ENCODE measurements around the gene CORO7.

Gene CORO7

DNA sequence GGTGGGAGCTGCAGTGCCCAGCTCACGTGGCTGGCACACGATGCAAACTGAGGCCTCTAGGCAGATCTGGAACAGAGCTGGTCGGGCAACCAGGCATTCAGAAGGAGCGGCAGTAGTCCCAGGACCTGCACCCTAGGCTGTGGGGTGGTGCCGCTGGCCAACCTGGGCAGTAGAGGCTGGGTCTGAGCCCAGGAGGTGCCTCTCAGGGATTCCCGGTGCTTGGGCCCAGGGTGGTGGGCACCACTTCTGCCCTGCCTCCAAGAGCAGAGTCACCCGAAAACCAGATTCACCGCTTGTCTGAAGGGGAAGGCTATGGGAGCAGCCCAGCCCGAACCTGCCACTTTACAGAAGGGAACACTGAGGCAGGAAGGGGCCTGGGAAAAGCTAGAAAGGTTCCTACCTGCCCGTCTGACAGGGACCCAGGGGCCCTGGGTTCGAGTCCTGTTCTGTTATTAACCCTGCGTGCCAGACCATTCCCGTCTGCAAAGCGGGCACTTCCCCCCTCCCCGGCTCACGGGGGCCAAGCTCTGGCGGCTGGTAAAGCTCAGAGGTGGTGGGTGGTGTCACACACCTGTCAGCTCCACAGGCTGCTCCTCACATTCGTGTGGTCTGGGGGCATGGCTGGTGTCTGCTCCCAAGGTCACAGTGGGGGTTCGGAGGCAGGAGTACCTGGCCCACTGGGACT is 83.6 kb downstream of the CORO7 start:
- DNase-seq, result no peak

DNA sequence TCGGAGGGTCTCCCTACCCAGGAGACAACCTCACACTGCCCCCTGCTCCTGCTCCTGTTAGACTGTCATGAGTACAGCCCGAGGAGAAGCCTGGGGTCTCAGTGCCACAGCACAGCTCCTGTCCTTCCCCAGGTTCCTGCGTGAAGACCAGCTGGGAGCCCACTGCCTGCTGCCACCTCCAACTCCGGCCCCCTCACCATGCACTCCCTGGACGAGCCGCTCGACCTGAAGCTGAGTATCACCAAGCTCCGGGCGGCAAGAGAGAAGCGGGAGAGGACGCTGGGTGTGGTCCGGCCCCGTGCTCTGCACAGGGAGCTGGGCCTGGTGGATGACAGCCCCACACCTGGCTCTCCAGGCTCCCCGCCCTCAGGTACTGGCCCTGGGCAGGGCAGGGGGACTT is 84.3 kb downstream of the CORO7 start:
- DNase-seq, result no peak

DNA sequence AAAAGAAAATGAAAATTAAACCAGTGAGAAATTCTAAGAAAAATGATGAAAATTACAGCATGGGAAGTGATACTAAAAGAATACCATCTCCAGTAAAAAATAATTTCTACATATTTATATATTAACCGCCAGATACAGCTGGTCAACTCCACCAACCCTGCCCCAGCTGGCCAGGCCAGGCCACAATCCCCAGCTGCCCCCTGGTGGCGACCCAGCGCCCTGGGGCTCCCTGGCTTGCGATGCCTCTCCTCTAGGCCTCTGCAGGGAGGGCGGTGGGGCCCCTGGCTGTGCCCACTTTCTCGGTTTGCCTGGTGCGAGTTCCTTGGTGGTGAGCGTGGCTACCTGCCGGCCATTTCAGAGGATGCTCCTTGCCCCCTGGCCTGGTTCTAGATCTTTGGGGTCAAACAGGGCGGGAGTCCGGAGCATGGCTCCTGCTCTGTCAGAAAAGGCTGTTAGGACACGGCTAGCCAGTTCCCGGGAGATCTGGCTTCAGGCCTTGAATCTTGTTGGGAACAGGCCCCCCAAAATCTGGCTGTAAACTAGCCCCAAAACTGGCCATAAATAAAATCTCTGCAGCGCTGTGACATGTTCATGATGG is 86.0 kb downstream of the CORO7 start:
- DNase-seq, result peak; percentile 13

DNA sequence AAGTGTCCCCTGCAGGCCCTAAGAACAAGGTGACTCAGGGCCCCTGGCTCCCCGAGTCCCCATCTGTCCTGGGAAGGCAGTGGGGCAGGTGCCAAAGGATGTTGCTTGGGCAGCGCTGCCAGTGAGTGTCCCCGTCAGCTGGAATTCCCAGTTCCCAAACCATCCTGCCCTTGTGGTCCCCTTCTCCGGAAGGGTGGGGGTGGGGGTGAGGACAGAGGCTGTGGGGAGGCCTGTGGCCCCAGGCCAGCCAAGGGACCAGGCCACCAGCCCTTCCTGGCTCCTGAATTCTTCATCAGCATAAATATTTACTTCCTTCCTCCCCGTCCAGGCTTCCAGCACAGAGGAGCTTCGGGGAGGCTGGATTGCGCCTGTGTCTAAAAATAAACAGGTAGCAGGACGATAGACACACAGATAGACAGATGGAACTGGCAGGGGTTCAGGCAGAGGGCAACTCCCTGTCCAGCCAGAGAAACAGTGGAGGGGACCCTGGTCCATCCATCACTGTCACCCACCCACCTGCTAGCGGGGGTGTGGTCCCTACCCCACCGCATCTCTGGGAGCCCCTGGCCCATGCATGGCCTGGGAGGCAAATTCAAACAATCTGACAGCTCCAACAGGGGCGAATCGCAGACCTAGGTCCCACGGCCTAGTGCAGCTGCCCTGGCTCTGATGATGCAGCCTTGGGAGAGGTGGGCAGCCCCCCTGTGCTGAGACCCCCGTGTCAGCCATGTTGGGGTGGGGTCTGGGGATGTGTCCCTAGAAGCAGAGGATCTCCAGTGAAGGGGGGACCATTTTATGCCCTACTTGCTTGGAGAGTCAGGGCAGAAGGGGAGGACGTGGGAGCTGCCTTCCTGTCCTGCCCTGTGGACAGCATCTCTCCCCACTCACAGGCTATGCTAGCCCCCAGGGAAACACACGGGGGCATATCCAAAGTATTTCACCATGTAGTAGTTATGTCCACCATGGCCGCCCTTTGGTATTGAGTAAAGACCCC is 87.3 kb downstream of the CORO7 start:
- DNase-seq, result no peak

DNA sequence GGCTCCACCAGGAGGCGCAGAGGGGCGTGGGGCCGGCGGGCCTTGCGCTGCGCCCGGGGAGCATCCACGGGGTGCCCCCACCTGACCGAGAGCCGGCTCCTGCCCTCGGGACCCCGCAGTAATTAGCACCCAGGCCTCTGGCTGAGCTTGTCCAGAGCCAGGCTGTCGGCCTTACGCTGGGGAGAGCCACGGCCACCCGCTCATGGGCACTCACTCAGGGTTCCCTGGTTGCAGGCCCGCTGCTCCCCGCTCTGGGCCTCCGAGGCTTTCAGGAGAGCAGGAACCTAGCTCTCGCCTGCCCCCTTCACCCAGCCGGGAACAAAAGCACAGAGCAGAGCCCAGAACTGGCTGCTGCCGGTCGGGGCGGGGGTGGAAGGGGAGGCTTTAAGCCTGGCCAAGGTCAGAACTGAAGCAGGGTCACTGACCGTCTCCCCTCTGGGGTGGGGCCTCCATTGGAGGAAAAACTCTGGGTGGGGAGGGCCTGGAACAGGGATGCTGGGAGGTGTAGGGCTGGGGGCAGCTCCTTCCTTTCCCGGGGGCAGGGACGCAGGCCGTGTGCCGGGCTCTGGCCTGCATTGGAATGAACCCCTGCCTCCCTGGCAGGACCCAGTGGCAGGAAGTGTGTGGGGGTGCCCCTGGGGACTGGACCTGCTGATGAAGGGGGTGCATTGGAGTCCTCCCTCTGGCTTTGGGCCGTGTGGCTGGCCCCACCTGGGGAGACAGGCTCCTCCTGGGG is 88.2 kb downstream of the CORO7 start:
- DNase-seq, result no peak

DNA sequence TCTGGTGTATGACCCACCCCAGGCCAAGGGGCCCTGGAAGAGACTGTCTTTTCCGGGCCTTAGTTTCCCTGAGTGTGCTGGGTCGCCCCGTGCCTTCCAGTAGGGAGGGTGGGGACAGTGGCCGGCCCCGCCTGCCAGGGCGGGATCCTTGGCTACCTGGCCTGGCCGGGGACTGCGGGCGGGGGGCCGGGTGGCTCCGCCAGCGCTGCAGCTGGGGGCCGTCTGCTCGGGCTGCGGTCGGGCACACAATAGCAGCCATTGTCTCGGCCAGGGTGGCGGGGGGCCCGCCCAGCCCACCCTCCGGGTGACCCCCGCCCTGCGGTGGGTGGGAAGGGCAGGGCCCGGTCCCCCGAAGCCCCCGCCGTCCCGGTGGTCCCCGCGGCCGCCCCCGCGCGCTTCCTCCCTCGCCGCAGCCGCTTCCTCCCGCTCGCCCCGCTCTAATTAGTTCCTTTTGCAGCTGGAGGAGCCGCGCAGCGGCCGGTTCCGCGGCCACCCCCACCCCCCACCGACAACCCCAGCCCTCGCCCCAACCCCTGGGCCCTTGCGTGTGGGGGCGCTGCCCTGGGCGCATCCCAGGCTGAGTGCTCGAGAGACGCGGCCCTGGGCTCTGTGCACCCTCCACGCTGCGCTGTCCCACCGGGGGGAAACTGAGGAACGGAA is 88.9 kb downstream of the CORO7 start:
- DNase-seq, result no peak

DNA sequence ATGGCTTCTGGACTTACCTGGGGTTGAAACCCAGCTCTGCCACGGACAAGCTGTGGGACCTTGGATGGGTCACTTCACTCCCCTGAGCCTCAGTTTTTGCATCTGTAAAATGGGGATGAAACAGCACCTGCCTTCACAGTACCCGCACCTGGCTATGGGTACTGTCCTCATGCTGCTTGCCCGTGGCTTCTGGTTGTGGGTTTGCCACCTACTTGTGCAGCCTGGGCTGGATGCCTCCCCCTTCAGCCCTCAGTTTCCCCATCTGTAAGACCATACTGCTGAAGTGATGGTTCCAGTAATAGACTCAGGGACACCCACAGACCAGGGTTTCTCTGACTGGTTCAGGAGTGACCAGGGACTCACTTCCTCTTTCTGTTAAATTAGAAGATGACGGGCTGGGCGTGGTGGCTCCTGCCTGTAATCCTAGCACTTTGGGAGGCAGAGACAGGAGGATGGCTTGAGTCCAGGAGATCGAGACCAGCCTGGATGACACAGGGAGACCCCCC is 91.1 kb downstream of the CORO7 start:
- DNase-seq, result no peak

DNA sequence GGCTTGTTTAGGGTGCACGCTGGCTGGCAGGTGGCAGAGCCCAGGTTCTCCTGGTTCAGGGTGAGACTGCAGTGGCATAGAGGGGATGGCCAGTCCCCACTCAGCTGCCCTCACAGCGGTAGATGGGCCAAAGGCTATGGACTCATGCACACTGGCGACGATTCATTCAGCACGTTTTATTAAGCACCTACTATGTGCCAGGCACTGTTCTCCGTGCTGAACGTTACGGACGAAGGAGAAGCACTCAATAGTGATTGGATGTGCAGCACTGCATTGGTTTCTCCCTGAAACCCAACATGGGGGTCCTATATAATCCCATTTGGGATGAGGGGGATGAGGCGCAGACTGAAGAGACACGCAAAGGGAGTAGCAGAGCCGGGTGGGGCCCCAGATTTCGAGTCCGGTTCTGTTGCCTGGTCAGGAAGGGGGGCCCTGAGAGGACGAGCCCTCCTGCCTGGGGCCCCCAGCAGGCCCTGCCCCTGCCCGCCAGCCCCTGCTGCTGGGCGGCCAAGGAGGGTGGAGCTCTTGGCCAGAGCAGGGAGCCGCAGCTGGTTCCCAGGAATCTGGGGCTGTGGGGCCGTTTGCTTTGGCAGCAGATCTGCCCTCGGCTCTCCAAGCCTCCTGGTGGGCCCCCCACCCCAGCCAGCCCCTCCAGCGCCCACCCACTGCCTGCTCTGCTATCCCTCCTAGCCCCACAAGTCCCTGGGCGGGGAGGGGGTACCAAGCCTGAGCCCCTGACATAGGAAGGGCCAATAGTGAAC is 91.7 kb downstream of the CORO7 start:
- DNase-seq, result no peak

DNA sequence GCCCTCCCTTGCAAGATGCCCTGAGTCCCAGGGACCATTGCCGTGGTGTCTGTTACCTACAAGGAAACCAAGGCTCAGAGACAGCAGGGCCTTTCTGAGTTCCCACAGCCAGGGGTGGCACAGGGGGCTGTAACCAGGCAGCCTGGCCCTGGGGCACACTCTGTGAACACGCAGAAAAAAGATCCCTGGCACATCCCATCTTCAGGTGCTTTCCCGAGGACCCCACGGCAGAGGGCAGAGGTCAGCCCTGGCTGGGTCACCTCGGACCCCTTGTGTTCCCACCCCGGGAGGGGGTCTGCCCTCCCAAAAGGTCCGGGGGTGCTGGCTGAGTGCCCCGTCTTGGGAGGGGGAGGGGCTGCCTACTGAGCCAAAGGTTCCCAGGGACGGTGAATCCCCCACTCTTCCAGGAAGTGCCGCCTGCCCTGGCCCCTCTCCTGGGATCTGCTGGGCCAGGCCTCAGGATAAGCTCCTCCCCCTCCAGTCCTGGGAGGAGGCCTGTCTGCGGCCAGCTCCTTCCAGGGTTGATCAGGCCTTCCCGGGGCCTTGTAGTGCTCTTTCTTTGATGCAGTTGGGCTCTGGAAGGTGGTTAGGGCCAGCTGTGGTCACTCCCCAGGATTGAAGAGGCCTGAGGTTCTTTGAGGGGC is 92.4 kb downstream of the CORO7 start:
- DNase-seq, result no peak

DNA sequence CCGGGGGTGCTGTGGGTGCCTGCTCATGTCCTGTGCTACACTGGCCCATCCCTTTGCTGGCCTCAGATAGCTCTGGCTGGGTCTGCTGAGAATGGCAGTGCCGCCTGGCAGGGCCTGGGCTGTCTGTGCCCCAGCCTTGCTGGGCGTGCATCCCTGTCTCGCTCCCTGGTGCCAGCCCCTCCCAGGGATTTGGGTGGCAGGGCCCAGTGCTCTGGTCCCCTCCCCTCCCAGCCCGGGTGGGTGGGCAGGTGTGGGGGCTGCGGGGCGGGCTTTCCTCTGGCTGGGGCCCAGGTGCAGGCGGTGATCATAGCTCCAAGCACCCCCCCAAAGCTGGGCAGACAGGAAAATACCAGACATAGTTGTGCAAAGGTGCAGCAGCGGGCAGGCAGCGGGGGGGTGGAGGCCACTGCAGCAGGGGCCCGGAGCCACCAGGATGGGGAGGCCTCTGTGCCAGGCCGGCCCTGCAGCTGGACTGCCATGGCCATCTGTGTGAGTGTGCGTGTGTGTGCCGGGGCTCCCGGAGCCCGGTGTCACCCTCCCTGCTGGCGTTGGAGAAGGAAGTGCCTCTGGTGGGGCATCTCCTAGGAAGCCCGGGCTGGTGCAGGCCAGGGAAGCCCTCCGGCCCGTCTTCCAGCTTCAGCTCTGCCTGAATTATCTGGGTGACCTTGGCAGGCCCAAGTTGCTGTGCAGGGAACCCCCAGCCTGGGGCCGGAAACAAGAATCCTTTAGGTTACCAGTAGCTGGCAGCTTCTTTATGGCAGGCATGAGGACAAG is 93.1 kb downstream of the CORO7 start:
- no peak for DNase-seq

DNA sequence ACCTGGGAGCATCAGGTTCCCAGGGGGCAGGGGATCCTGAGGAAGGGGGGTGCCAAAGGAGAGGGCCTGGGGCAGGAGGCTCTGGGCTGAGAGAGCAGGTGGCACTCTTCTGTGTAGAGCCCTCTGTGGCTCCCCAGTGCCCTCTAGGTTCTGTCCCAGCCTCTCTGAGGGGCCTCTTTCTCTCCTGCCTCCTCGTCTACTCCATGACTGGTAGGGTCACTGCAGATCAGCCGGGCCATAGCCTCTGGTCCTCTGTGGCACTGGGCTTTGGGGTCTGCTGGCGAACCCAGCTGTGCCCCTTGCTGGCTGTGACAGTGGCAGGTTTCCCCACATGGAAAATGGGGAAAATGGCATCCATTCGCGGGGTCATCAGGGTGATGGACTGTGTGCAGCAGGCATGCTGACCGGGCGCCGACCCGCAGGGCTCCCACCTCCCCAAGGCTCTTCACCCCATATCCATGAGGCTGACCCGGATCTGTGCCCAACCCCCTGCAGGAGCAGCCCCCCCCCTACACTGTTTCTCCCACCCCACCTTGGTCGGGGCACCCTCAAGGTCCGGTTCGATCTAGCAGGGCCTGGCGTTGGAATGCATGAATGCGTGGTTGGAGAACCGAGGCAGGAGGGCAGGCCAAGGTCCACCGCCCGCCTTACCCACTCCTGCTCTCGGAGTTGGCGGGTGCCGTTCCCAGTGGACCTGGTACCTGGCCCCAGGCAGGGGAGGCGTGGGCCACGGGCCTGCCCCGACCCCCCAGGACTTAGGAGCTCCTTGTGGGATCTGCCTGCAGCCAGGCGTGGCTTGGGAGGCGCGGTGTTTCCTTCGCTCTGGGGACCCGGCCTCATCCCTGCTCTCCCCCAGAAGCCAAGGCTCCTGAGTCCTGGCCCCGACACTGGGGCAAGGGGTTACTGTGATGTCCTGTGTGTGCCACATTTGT is 94.0 kb downstream of the CORO7 start:
- DNase-seq, result no peak

DNA sequence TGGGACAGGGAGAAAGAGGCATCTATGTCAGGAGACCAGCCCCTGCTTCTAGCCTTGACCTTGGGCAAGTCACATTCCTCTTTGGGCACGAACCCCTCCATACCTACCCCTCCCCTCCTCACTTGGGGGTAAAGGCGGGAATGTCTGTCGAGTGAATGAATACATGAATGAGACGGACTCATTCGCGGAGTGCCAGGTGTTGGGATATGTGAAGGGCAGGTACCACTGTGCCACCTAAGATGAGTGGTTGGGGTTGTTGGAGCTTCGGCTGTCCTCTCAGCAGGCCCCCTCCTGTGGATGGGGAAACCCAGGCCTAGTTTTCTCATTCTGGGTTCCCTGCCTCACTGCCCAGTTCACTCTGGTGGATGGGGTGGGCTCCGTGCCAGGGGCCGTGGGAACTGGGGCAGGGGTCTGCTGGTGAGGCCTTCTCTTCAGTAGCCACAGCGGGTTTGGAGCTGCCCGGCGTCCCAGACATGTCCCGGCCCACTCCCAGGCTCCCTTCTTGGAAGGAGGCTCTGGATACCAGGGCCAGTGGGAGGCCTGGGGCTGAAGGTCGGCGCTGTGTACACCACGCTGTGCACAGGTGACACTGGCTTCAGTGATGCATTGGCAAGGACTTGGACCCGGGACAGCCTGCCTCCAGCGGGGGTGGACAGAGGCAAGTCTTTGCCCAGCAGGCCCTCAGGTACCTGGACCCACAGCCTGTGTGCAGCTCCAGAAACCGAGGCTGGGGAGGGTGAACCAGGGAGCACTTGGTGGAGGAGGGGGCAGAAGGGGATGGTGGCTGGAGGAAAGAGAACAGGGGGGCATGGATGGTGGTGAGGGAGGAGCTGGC is 94.9 kb downstream of the CORO7 start:
- no peak for DNase-seq

DNA sequence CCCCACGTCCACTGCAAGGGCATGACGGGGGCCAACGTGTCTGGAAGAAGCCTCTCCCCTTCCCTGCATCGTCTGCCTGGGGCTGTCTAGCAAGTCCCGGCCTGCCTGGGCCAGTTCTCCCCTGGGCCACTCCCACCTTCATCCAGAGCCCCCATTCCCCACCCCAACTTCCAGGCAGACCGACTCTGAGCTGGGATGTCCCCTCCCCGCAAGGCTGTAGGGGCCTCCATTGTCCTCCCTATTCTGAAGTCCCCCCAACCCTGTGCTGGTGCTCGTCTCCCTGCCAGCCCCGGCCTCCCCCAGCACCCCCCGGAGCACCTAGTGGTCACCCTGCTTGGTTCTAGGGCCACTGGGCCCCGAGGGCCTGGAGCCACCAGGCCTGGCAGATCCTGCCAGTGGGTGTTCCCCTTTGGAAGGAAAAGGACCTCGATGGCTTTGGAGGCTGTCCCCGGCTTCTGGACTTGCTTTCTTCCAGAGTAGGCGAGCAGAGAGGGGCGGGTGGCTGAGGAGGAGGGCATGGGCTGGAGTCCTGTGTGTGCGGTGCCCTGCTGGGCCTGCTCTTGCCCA is 95.7 kb downstream of the CORO7 start:
- DNase-seq, result no peak

DNA sequence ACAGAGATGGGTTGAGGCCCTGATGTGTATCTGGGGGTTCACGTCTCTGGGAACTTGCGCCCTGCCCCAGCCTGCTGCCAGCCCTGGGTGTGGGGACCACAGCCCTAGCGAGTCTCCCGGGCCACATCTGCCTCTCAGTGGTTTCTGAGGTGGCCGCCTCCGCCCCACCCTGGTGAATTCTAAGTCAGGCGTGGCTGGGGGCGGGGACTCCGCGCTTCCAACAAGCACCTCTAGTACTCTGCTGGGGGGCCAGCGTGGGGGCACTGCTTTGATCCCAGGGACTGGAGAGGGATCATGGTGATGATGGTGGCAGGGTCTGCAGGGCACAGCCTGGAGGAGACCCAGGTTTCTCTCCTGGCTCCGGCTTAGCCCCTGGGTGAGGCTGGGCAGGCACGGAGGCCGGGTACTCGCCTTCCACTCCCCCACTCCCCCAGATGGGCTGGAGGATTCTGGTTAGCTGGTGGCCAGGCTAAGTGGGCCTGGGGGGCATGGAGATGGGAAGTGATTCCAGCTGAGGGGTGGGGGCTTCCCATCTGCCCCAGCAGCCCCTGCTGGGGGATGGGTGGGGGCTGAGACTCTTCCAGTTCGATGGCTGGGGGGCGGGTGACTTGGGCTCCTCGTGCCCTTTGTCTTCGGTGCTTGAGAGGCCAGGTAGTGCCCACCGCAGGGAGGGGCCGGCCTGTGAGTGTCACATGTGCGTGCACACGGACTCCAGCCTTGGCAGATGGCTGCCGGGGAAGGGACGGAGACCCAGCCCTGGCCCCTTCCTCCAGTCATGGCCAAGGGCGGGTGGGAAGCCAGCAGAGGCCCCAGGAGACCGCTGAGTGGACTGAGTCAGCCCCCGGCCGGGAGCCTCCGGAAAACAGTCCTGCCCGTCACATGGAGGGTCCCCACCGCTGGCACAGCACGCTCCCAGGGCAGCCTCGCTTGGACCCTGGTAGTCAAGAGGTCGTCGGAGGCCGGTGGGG is 96.7 kb downstream of the CORO7 start:
- DNase-seq, result no peak

DNA sequence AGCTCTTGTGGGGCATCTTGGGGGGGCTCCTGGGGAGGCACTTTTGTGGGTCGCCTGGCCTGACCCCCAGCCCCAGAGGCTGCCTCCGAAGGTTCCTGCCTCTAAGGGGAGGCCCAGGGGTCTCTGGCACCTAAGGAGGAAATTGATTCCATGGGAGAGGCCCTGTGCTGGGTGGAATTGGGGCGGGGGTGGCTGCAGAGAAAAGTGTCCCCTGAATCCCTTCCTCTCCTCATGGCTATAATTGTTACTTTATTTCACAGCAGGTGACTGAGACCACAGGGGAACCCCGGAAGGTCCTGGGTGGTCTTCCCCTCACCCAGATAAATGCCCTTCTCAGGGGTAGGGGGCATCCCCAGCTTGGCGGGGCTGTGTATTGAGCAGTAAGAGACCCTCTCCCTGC is 97.4 kb downstream of the CORO7 start:
- no peak for DNase-seq

DNA sequence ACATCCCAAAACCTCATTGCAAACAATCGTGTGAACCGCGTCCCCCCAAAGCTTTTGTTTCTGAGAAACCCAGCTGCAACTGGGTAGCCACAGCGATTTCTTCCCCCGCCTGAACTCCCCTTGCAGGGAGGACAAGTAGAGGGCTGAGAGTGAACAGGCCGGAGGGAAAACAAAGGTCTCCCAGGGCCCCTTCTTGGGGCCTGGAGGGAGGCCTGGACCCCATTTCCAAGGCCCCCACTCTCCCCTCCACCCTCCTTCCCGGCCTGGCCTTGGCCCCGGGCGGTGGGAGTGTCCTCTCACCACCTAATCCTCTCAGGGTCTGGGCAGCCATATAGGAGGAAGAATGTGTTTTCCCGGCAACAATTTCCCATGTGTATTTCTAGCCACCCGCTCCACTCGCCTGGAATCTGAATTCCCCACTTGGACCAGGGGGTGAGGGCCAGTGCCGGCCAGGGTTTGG is 97.9 kb downstream of the CORO7 start:
- no peak for DNase-seq
